ENCODE results near the gene LRFN2. TPM values are rescaled to one million over a fixed set of nuclear protein-coding genes. Genes with fewer than 3 reads are reported as not detected.

Gene LRFN2
- total RNA-seq, 1 donor from 2014 or later = not detected

DNA sequence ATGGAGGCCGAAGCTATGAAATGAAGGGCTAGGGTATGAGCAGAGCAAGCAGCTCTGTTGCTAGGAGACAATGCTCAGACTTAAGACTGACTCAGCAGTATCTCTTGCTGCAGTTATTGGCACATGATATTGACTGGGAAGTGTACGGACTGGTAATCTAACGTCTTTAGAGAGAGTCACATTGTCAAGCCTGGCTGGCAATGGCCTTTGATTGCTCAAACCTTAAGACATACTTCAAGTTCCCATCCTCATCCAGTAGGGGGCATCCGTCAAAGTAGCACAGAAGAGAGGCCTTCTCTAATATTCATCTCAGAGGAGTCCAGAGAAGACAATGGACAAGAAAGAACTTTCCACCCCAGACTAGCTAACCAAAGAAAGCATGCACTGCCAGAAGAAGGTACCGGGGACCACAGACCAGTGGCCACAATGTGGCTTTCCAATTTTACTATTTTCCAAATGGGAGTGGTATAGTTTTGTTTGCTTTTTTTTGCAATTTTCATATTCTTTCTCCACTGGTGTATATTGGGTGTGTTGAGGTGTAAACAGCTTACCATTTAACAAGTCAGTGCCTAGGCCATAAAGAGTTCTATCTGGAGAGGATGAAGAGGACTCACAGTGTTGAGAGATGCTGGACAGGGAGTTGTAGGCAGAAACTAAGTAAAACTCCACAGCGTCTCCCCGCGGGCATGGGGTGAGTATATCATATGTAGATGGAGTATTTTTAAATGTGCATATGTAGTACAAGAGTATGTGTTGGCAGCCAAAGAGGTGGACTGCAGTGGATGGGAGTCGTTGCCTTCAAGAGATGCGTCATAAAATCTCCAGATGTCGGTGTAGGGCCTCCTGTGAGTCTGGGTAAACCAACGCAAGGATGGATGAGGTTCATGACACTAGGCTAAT, 36.7 kb downstream of the LRFN2 start:
- Histone ChIP-seq H3K36me3 (no peaks in the 10 kb centered on the region), H3K4me1 (no peaks in the 10 kb centered on the region), H3K9me3 (replicated peaks) (no peaks in the 10 kb centered on the region), H3K4me3 (no peak overlapping the region), H3K27ac (replicated peaks) (no peak overlapping the region), H3K27me3 (ENCODE audit: low read depth) (peaks cover 70% of the 10 kb centered on the region)
- TF ChIP-seq, protein P1, sequence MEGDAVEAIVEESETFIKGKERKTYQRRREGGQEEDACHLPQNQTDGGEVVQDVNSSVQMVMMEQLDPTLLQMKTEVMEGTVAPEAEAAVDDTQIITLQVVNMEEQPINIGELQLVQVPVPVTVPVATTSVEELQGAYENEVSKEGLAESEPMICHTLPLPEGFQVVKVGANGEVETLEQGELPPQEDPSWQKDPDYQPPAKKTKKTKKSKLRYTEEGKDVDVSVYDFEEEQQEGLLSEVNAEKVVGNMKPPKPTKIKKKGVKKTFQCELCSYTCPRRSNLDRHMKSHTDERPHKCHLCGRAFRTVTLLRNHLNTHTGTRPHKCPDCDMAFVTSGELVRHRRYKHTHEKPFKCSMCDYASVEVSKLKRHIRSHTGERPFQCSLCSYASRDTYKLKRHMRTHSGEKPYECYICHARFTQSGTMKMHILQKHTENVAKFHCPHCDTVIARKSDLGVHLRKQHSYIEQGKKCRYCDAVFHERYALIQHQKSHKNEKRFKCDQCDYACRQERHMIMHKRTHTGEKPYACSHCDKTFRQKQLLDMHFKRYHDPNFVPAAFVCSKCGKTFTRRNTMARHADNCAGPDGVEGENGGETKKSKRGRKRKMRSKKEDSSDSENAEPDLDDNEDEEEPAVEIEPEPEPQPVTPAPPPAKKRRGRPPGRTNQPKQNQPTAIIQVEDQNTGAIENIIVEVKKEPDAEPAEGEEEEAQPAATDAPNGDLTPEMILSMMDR (IDR thresholded peaks at IDR 0.05; ENCODE audit: borderline replicate concordance) = peak; percentile 61
- intact Hi-C loops (cut with micrococcal nuclease) = no loop called here
- DNase-seq = no peak

DNA sequence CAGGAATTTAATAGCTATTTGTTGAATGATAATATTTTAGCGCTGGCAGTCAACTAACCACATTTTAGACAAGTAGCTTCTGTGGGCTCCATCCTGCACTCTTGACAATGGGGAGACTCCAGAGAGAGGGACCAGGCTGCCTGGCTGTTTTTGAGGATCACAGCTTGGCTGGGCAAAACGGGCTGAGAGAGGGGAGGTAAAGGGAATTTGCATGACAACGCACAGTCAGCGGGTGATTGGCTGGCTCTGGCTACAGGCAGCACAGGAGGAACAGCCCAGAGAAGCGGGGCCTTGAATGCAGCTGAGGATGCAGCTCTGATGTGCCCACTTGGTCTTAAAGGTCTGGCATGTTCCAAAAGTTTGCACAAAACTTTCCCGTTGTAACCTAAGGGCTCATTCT, 41.2 kb downstream of the LRFN2 start:
- DNase-seq = no peak
- no peaks in the 10 kb centered on the region for H3K9me3 ChIP-seq (replicated peaks)
- no peak overlapping the region for H3K4me3 ChIP-seq
- peaks cover 69% of the 10 kb centered on the region for H3K27me3 ChIP-seq (ENCODE audit: low read depth)
- intact Hi-C loops (cut with micrococcal nuclease) = no loop called here
- no peaks in the 10 kb centered on the region for H3K4me1 ChIP-seq
- TF ChIP-seq, protein P1 (IDR thresholded peaks at IDR 0.05; ENCODE audit: borderline replicate concordance) = no peak
- no peak overlapping the region for H3K27ac ChIP-seq (replicated peaks)
- H3K36me3 ChIP-seq = no peaks in the 10 kb centered on the region

DNA sequence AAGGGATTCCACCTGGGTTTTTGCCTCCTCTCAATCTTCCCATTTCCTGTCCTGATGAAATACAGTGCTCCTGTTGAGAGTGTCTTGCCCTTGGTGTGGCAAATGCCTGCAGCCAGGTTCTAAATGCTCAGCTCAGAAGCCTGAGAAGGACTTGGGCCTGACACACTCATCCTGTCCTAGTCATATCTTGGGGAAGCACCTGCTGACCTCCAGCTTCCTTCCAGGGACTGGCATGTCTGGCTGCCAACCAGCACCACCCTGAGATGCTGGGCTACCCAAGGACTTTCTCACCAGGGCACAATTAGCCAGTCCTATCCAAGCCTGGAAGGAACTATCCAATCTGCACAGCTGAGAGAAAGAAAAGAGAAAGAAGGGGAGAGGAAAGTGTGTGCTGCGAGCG, 43.4 kb downstream of the LRFN2 start:
- Histone ChIP-seq H3K4me1 (no peaks in the 10 kb centered on the region), H3K27me3 (ENCODE audit: low read depth) (peaks cover 83% of the 10 kb centered on the region), H3K36me3 (no peaks in the 10 kb centered on the region), H3K27ac (replicated peaks) (no peak overlapping the region), H3K9me3 (replicated peaks) (no peaks in the 10 kb centered on the region), H3K4me3 (no peak overlapping the region)
- no peak for DNase-seq
- TF ChIP-seq, protein P1 (IDR thresholded peaks at IDR 0.05; ENCODE audit: borderline replicate concordance) = no peak
- intact Hi-C loops (cut with micrococcal nuclease) = no loop called here

DNA sequence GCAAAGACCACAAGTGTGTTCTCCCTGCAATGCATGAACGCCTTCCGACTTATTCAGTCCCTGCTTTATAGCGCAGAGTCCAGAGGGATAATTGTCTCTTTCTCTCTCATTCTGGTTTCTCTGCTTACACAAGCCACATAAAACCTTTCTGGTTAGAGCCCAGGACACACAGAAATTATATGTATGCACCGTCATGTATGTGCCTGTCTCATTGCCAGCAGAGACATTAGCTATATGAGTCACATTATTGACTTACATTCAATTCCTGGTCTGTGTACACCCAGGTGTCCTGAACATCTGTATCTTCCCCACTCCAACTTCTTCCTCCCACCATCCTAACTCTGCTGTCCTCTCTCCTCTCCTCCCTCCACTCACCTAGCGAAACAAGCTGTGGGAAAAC, 44.0 kb downstream of the LRFN2 start:
- intact Hi-C loops (cut with micrococcal nuclease) = no loop called here
- Histone ChIP-seq H3K27me3 (ENCODE audit: low read depth) (peaks cover 83% of the 10 kb centered on the region), H3K4me1 (no peaks in the 10 kb centered on the region), H3K4me3 (no peak overlapping the region), H3K36me3 (no peaks in the 10 kb centered on the region), H3K27ac (replicated peaks) (no peak overlapping the region), H3K9me3 (replicated peaks) (no peaks in the 10 kb centered on the region)
- TF ChIP-seq, protein P1 (IDR thresholded peaks at IDR 0.05; ENCODE audit: borderline replicate concordance) = no peak
- DNase-seq = no peak

DNA sequence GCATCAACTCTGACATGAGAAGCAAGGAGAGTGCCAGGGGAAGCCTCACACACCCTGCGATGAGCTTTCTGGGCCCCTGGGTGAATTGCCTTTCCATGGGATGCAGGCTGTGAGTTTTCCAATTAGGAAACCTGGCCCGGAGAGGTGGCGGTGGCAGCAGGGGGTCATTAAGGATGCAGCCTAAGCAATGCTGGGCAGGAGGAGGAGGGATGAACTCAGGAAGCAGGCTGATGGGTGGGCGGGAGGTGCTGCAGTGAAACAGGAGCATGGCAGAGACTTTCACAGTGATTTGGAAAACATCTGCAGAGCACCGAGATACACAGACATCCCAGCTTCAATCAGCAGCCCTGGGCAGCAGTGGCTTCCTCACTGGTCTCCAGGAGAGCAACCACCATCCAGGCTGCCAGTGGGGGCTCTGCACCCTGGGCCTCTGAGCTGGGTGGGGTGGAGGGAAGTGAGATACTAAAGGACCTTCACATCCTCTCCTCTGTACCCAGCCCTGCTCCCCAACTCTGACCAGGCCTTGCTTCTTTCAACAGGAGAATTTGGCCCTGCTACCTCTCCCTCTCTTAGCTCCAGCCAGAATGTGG, 44.9 kb downstream of the LRFN2 start:
- TF ChIP-seq, protein P1 (IDR thresholded peaks at IDR 0.05; ENCODE audit: borderline replicate concordance) = no peak
- intact Hi-C loops (cut with micrococcal nuclease) = no loop called here
- H3K9me3 ChIP-seq (replicated peaks) = no peaks in the 10 kb centered on the region
- H3K36me3 ChIP-seq = no peaks in the 10 kb centered on the region
- peaks cover 83% of the 10 kb centered on the region for H3K27me3 ChIP-seq (ENCODE audit: low read depth)
- H3K4me1 ChIP-seq = no peaks in the 10 kb centered on the region
- no peak overlapping the region for H3K4me3 ChIP-seq
- no peak for DNase-seq
- no peak overlapping the region for H3K27ac ChIP-seq (replicated peaks)

All from left ventricle myocardium inferior (tissue), 1 donor.